HepG2 (cell line): ENCODE results near the gene TIMM23. TPM values are rescaled to one million over a fixed set of nuclear protein-coding genes. Genes with fewer than 3 reads are reported as not detected.

Experiments used
- BRCA1 ChIP-seq: sonication (generic); formaldehyde crosslinking; IDR thresholded peaks from 2 replicates; pipeline ENCODE4 v1.4.0; 2020; ENCODE audit warnings: missing genetic modification reagents
- ELF3 ChIP-seq: IDR thresholded peaks from 2 replicates; pipeline ENCODE4 v1.6.1; 2016; ENCODE audit warnings: missing genetic modification reagents, missing compliant biosample characterization
- FOXJ3 ChIP-seq: sonication (generic); formaldehyde crosslinking; IDR thresholded peaks from 2 replicates; pipeline ENCODE4 v1.4.0; 2020; ENCODE audit warnings: missing genetic modification reagents, mild to moderate bottlenecking, borderline replicate concordance
- HDAC1 ChIP-seq: sonication (generic); formaldehyde crosslinking; IDR thresholded peaks from 2 replicates; pipeline ENCODE4 v1.5.1; 2020; ENCODE audit warnings: mild to moderate bottlenecking, missing genetic modification reagents
- HNRNPK ChIP-seq: fragments of 200-400 bp; formaldehyde crosslinking; IDR thresholded peaks from 2 replicates; pipeline ENCODE4 v1.6.1; 2018; ENCODE audit warnings: low read length, low read depth, moderate library complexity, mild to moderate bottlenecking; ENCODE audit not compliant: poor library complexity, severe bottlenecking
- HOXA3 ChIP-seq: sonication (generic); formaldehyde crosslinking; IDR thresholded peaks from 2 replicates; pipeline ENCODE4 v1.5.0; 2020; ENCODE audit warnings: missing genetic modification reagents
- HOXA9 ChIP-seq: sonication (generic); formaldehyde crosslinking; IDR thresholded peaks from 2 replicates; pipeline ENCODE4 v1.8.1; 2022; ENCODE audit warnings: missing genetic modification reagents, mild to moderate bottlenecking, moderate library complexity, borderline replicate concordance
- MBNL3 ChIP-seq: fragments of 250-450 bp; sonication (Bioruptor Pico); conservative IDR thresholded peaks from 2 replicates; pipeline ENCODE4 v1.8.0; 2022; ENCODE audit warnings: mild to moderate bottlenecking, inconsistent platforms
- MTF2 ChIP-seq: sonication (generic); formaldehyde crosslinking; IDR thresholded peaks from 2 replicates; pipeline ENCODE4 v1.5.0; 2020; ENCODE audit warnings: missing genetic modification reagents, borderline replicate concordance
- NCOA2 ChIP-seq: sonication (generic); formaldehyde crosslinking; IDR thresholded peaks from 2 replicates; pipeline ENCODE4 v1.8.0; 2022; ENCODE audit warnings: inconsistent platforms
- NONO ChIP-seq, 2 experiments: fragments of 450-650 bp in 1 of 2; sonication (generic) in 1 of 2; formaldehyde crosslinking in 1 of 2; IDR thresholded peaks in 1 of 2; conservative IDR thresholded peaks in 1 of 2; 2 replicates each; pipeline versions ENCODE4 v1.6.1 to v1.8.0; 2017 to 2022; ENCODE audit warnings: mild to moderate bottlenecking in 1 of 2, missing genetic modification reagents in 1 of 2, moderate library complexity in 1 of 2
- NPAS2 ChIP-seq: sonication (generic); formaldehyde crosslinking; IDR thresholded peaks from 2 replicates; pipeline ENCODE4 v1.8.0; 2022; ENCODE audit warnings: mild to moderate bottlenecking, missing genetic modification reagents, borderline replicate concordance
- PHF5A ChIP-seq: IDR thresholded peaks from one replicate; pipeline ENCODE4 v1.6.1; 2018; ENCODE audit warnings: low read depth, missing genetic modification reagents; ENCODE audit not compliant: unreplicated experiment
- SAP130 ChIP-seq: IDR thresholded peaks from 2 replicates; pipeline ENCODE4 v1.6.1; 2016; ENCODE audit warnings: low read depth
- ZFP36L1 ChIP-seq: sonication (generic); formaldehyde crosslinking; IDR thresholded peaks from 2 replicates; pipeline ENCODE4 v1.8.0; 2022; ENCODE audit warnings: mild to moderate bottlenecking, missing genetic modification reagents, moderate library complexity
- ZFP37 ChIP-seq: sonication (generic); formaldehyde crosslinking; IDR thresholded peaks from 2 replicates; pipeline ENCODE4 v1.4.0; 2020; ENCODE audit warnings: missing genetic modification reagents, borderline replicate concordance
- ZNF136 ChIP-seq: sonication (generic); formaldehyde crosslinking; IDR thresholded peaks from 2 replicates; pipeline ENCODE4 v1.8.1; 2022; ENCODE audit warnings: low read depth, mild to moderate bottlenecking, moderate library complexity, missing genetic modification reagents
- ZNF3 ChIP-seq: IDR thresholded peaks from 2 replicates; pipeline ENCODE4 v1.7.0; 2017; ENCODE audit warnings: inconsistent platforms
- ZNF547 ChIP-seq: sonication (generic); formaldehyde crosslinking; IDR thresholded peaks from 2 replicates; pipeline ENCODE4 v1.5.1; 2020; ENCODE audit warnings: mild to moderate bottlenecking, missing genetic modification reagents
- ZNF556 ChIP-seq: sonication (generic); formaldehyde crosslinking; IDR thresholded peaks from 2 replicates; pipeline ENCODE4 v1.4.0; 2020; ENCODE audit warnings: mild to moderate bottlenecking, missing genetic modification reagents, borderline replicate concordance
- ZNF605 ChIP-seq: sonication (generic); formaldehyde crosslinking; IDR thresholded peaks from 2 replicates; pipeline ENCODE4 v1.8.0; 2022; ENCODE audit warnings: mild to moderate bottlenecking, missing genetic modification reagents
- ZNF670 ChIP-seq: sonication (generic); formaldehyde crosslinking; IDR thresholded peaks from 2 replicates; pipeline ENCODE4 v1.8.0; 2022; ENCODE audit warnings: mild to moderate bottlenecking, missing genetic modification reagents, borderline replicate concordance
- polyA plus RNA-seq, 8 experiments: library from polyadenylated mRNA; depleted of rRNA in 3 of 8; stranded (reverse) in 7 of 8; unstranded in 1 of 8; fragments of >200 nt; fragmentation: Illumina TruSeq in 4 of 8; extraction: Trizol in 4 of 8; gene quantifications; 2 replicates each; pipeline versions ENCODE4 v1.2.1 to v1.2.3, GENCODE V29; 2011 to 2016; ENCODE audit warnings: low read depth in 4 of 8, missing spikeins in 1 of 8, mixed read lengths in 1 of 8; ENCODE audit not compliant: insufficient read depth in 1 of 8
- total RNA-seq, 5 experiments: library from RNA; depleted of rRNA; stranded (reverse); fragments of >200 nt; fragmentation: Illumina TruSeq; extraction: Trizol; gene quantifications; 2 replicates each; pipeline ENCODE4 v1.2.3, GENCODE V29; 2016; ENCODE audit warnings: low read depth in 1 of 5
- TF ChIP-seq, protein P1 (sequence below): sonication (generic); formaldehyde crosslinking; IDR thresholded peaks from 2 replicates; pipeline ENCODE4 v1.4.0; 2020; ENCODE audit warnings: missing genetic modification reagents
- TF ChIP-seq, protein P2 (sequence below): sonication (generic); formaldehyde crosslinking; IDR thresholded peaks from 2 replicates; pipeline ENCODE4 v1.4.0; 2020; ENCODE audit warnings: mild to moderate bottlenecking, missing genetic modification reagents
- TF ChIP-seq, protein P3 (sequence below): sonication (generic); formaldehyde crosslinking; IDR thresholded peaks from 2 replicates; pipeline ENCODE4 v1.8.0; 2022; ENCODE audit warnings: mild to moderate bottlenecking, missing genetic modification reagents, moderate library complexity
- TF ChIP-seq, protein P4 (sequence below): sonication (generic); formaldehyde crosslinking; IDR thresholded peaks from 2 replicates; pipeline ENCODE4 v1.8.0; 2022; ENCODE audit warnings: mild to moderate bottlenecking, missing genetic modification reagents, borderline replicate concordance

The TIMM23 gene
- total and polyA plus RNA-seq, 2 of the 13 experiments (the other 11 are each of a cell fraction or from before 2014, with no cell fraction given) = 80.2 to 98.6 TPM

DNA sequence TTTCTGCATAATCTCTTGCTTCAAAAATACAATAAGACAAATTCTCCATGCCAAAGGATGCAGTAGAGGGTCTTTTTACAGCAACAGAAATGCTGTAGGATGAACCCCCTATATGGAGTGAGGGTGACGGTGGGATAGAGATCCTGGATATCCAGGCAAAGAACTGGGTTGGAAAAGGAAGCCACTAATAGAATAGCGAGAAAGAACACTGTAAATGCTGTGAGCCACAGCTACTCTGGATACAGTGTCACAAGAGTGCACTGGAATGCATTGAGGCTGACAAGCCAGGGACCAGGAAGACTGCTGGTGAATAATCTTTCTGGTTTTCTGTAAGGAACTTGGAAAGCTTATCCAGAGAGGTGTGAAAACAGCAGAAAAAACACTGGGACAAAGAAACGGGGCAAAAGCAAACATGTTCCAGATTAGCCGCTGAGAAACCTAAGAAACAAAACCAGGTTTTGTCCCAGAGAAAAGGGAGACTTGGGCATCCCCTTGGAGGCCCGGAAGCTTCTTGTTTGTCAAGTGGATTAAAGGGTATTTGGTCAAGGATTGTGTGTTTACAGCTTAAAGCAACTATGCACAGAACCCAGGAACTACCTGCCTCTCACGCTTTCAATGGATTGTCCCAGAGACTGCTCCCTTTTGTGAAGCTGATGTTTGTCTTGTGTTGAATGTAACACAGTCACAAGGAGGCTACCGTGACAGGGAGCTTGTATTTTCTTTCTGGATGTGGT lies 79.9 kb downstream of the TIMM23 start (continued):
- TF ChIP-seq, protein P1, sequence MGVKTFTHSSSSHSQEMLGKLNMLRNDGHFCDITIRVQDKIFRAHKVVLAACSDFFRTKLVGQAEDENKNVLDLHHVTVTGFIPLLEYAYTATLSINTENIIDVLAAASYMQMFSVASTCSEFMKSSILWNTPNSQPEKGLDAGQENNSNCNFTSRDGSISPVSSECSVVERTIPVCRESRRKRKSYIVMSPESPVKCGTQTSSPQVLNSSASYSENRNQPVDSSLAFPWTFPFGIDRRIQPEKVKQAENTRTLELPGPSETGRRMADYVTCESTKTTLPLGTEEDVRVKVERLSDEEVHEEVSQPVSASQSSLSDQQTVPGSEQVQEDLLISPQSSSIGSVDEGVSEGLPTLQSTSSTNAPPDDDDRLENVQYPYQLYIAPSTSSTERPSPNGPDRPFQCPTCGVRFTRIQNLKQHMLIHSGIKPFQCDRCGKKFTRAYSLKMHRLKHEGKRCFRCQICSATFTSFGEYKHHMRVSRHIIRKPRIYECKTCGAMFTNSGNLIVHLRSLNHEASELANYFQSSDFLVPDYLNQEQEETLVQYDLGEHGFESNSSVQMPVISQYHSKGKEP = no peak; the same call in 1 of the 2 replicates
- TF ChIP-seq ZNF3 (no peak), ZNF136 (CRISPR knock-in tag) (peak; percentile 69; the same call in 1 of the 2 replicates), HDAC1 (CRISPR knock-in tag) (peak; percentile 56), NPAS2 (CRISPR knock-in tag) (peak; percentile 70; the same call in 1 of the 2 replicates), ZNF556 (CRISPR knock-in tag) (peak; percentile 44; the same call in 1 of the 2 replicates), PHF5A (CRISPR knock-in tag) (peak; percentile 88), ELF3 (CRISPR knock-in tag) (peak; percentile 93), HNRNPK (no peak), ZNF670 (no peak), NCOA2 (CRISPR knock-in tag) (peak; percentile 99), SAP130 (CRISPR knock-in tag) (peak; percentile 78), ZNF547 (CRISPR knock-in tag) (no peak), ZFP36L1 (CRISPR knock-in tag) (no peak), FOXJ3 (peak; percentile 96; the same call in 1 of the 2 replicates), MTF2 (CRISPR knock-in tag) (no peak), BRCA1 (CRISPR knock-in tag) (no peak; the same call in 1 of the 2 replicates), NONO (IDR thresholded peaks at IDR 0.05) (no peak), NONO (CRISPR knock-in tag; conservative IDR thresholded peaks at IDR 0.05) (0 out of 2 replicates have a peak, but pooled peaks have one; percentile 26), ZNF605 (CRISPR knock-in tag) (peak; percentile 91), HOXA9 (no peak), HOXA3 (CRISPR knock-in tag) (peak; percentile 74), MBNL3 (CRISPR knock-in tag) (no peak), ZFP37 (CRISPR knock-in tag) (0 out of 2 replicates have a peak, but pooled peaks have one; percentile 28)
- TF ChIP-seq, protein P2, sequence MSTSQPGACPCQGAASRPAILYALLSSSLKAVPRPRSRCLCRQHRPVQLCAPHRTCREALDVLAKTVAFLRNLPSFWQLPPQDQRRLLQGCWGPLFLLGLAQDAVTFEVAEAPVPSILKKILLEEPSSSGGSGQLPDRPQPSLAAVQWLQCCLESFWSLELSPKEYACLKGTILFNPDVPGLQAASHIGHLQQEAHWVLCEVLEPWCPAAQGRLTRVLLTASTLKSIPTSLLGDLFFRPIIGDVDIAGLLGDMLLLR (CRISPR knock-in tag) = no peak
- TF ChIP-seq, protein P3, sequence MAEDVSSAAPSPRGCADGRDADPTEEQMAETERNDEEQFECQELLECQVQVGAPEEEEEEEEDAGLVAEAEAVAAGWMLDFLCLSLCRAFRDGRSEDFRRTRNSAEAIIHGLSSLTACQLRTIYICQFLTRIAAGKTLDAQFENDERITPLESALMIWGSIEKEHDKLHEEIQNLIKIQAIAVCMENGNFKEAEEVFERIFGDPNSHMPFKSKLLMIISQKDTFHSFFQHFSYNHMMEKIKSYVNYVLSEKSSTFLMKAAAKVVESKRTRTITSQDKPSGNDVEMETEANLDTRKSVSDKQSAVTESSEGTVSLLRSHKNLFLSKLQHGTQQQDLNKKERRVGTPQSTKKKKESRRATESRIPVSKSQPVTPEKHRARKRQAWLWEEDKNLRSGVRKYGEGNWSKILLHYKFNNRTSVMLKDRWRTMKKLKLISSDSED (CRISPR knock-in tag) = no peak
- TF ChIP-seq, protein P4, sequence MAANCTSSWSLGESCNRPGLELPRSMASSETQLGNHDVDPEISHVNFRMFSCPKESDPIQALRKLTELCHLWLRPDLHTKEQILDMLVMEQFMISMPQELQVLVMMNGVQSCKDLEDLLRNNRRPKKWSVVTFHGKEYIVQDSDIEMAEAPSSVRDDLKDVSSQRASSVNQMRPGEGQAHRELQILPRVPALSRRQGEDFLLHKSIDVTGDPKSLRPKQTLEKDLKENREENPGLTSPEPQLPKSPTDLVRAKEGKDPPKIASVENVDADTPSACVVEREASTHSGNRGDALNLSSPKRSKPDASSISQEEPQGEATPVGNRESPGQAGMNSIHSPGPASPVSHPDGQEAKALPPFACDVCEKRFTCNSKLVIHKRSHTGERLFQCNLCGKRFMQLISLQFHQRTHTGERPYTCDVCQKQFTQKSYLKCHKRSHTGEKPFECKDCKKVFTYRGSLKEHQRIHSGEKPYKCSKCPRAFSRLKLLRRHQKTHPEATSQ = peak; percentile 32; the same call in 1 of the 2 replicates
